H1 (cell line): ENCODE data around the gene NRBF2. TPM values are rescaled to one million over a fixed set of nuclear protein-coding genes. Genes with fewer than 3 reads are reported as not detected.

Source experiments
- CTCF ChIA-PET: fragments of 300-600 bp; sonication (Branson Sonifier 250); formaldehyde crosslinking; loops from one replicate; lab custom pipeline; 2021; ENCODE audit not compliant: partially characterized antibody; lab: Charles Lee
- POLR2A ChIA-PET: fragments of 300-600 bp; sonication (Branson Sonifier 250); formaldehyde crosslinking; loops from one replicate; lab custom pipeline; 2021; ENCODE audit warnings: inconsistent platforms; ENCODE audit not compliant: partially characterized antibody; lab: Charles Lee
- DNase-seq, 2 experiments: peaks; one replicate each; pipeline versions ENCODE4 v3.0.0 to v3.0.0-alpha.2; 2010 to 2022; ENCODE audit warnings: low spot score in 2 of 2, low read depth in 1 of 2, mixed read lengths in 1 of 2
- FAIRE-seq: peaks from 2 replicates; lab custom pipeline; 2011; peaks lifted over from hg19 to GRCh38; lab: Jason Lieb, UNC
- H2AFZ ChIP-seq: 2 replicates; pipeline ENCODE4 v1.8.1; 2012; ENCODE audit warnings: low read length, inconsistent platforms
- H2AK5ac ChIP-seq: 2 replicates; pipeline ENCODE4 v1.6.1; 2013; ENCODE audit warnings: low read depth, low read length
- H2BK120ac ChIP-seq: replicated peaks from 2 replicates; pipeline ENCODE3; 2013; ENCODE audit warnings: low read depth, low read length, inconsistent platforms
- H2BK12ac ChIP-seq: 2 replicates; pipeline ENCODE4 v1.6.1; 2013; ENCODE audit warnings: low read depth, low read length
- H2BK15ac ChIP-seq: 2 replicates; pipeline ENCODE4 v1.6.1; 2013; ENCODE audit warnings: low read length
- H2BK20ac ChIP-seq: 2 replicates; pipeline ENCODE4 v1.6.1; 2013; ENCODE audit warnings: low read length
- H2BK5ac ChIP-seq: 2 replicates; pipeline ENCODE4 v1.6.1; 2013; ENCODE audit warnings: low read depth, low read length
- H3K14ac ChIP-seq: 2 replicates; pipeline ENCODE4 v1.6.1; 2013; ENCODE audit warnings: inconsistent platforms; ENCODE audit not compliant: insufficient read length
- H3K18ac ChIP-seq: 2 replicates; pipeline ENCODE4 v1.6.1; 2013; ENCODE audit warnings: low read length; ENCODE audit errors: extremely low read depth
- H3K23ac ChIP-seq: 2 replicates; pipeline ENCODE4 v1.6.1; 2013; ENCODE audit warnings: inconsistent platforms; ENCODE audit not compliant: insufficient read length
- H3K23me2 ChIP-seq: 2 replicates; pipeline ENCODE4 v1.6.1; 2013; ENCODE audit warnings: low read depth, low read length
- H3K27ac ChIP-seq: 2 replicates; pipeline ENCODE4 v1.6.1; 2011; ENCODE audit warnings: low read depth, low read length, inconsistent platforms
- H3K27me3 ChIP-seq, 4 experiments: replicated peaks in 1 of 4; 1 replicate in 1 of 4; 2 replicates in 3 of 4; pipeline versions ENCODE4 v1.6.1 to v1.8.1; 2011 to 2013; ENCODE audit warnings: low read length in 3 of 4, mild to moderate bottlenecking in 3 of 4, inconsistent platforms in 2 of 4, mixed read lengths in 2 of 4, moderate library complexity in 1 of 4; ENCODE audit not compliant: control insufficient read depth in 3 of 4, insufficient read depth in 3 of 4; ENCODE audit errors: extremely low read depth in 1 of 4
- H3K36me3 ChIP-seq, 4 experiments: 2 replicates each; pipeline versions ENCODE4 v1.6.1 to v1.8.1; 2011 to 2013; ENCODE audit warnings: mild to moderate bottlenecking in 4 of 4, low read length in 3 of 4, moderate library complexity in 2 of 4, control low read depth in 1 of 4, inconsistent platforms in 1 of 4; ENCODE audit not compliant: insufficient read depth in 4 of 4, control insufficient read depth in 2 of 4
- H3K4ac ChIP-seq: replicated peaks from 2 replicates; pipeline ENCODE3; 2013; ENCODE audit warnings: low read length, low read depth, mixed read lengths, inconsistent platforms; ENCODE audit not compliant: insufficient read length
- H3K4me1 ChIP-seq, 4 experiments: replicated peaks in 1 of 4; 1 replicate in 1 of 4; 2 replicates in 3 of 4; pipeline versions ENCODE4 v1.6.1 to v1.8.1; 2011 to 2013; ENCODE audit warnings: low read length in 3 of 4, inconsistent platforms in 2 of 4, mixed read lengths in 1 of 4; ENCODE audit not compliant: insufficient read depth in 4 of 4, control insufficient read depth in 3 of 4
- H3K4me2 ChIP-seq, 2 experiments: 2 replicates each; pipeline versions ENCODE4 v1.6.1 to v1.8.1; 2011 to 2013; ENCODE audit warnings: low read depth in 2 of 2, low read length in 2 of 2, control low read depth in 1 of 2, inconsistent platforms in 1 of 2, mild to moderate bottlenecking in 1 of 2; ENCODE audit not compliant: insufficient read depth in 1 of 2
- H3K4me3 ChIP-seq, 4 experiments: fragments of 200-600, 300-600 bp in 1 of 4; sonication (generic), shearing (Covaris generic), sonication (Bioruptor Twin) in 1 of 4; 2 replicates each; pipeline versions ENCODE4 v1.5.1 to v1.8.1; 2011 to 2016; ENCODE audit warnings: low read length in 4 of 4, low read depth in 3 of 4, control low read depth in 2 of 4, inconsistent platforms in 2 of 4, mild to moderate bottlenecking in 2 of 4, mixed read lengths in 1 of 4, moderate library complexity in 1 of 4; ENCODE audit not compliant: insufficient read depth in 2 of 4; ENCODE audit errors: extremely low read depth in 1 of 4
- H3K56ac ChIP-seq: replicated peaks from 2 replicates; pipeline ENCODE3; 2013; ENCODE audit warnings: low read depth, mild to moderate bottlenecking, mixed read lengths, low read length, inconsistent platforms; ENCODE audit not compliant: insufficient read length
- H3K79me1 ChIP-seq: 2 replicates; pipeline ENCODE4 v1.6.1; 2013; ENCODE audit warnings: low read depth, low read length, control low read depth
- H3K79me2 ChIP-seq, 2 experiments: 2 replicates each; pipeline versions ENCODE4 v1.6.1 to v1.8.1; 2012 to 2013; ENCODE audit warnings: low read length in 2 of 2, mild to moderate bottlenecking in 2 of 2, inconsistent platforms in 1 of 2; ENCODE audit not compliant: insufficient read depth in 2 of 2, control insufficient read depth in 1 of 2
- H3K9ac ChIP-seq, 4 experiments: replicated peaks in 1 of 4; 1 replicate in 1 of 4; 2 replicates in 3 of 4; pipeline versions ENCODE4 v1.6.1 to v1.8.1; 2011 to 2013; ENCODE audit warnings: low read depth in 3 of 4, low read length in 3 of 4, control low read depth in 2 of 4, mild to moderate bottlenecking in 2 of 4, moderate library complexity in 2 of 4, inconsistent platforms in 1 of 4; ENCODE audit errors: extremely low read depth in 1 of 4
- H3K9me3 ChIP-seq, 2 experiments: 2 replicates each; pipeline versions ENCODE4 v1.6.1 to v1.8.1; 2012 to 2013; ENCODE audit warnings: mild to moderate bottlenecking in 2 of 2, moderate library complexity in 2 of 2, control low read depth in 1 of 2, inconsistent platforms in 1 of 2, low read depth in 1 of 2, low read length in 1 of 2, mixed read lengths in 1 of 2; ENCODE audit not compliant: insufficient read depth in 2 of 2
- H4K20me1 ChIP-seq, 2 experiments: replicated peaks in 1 of 2; 2 replicates each; pipeline versions ENCODE3 to v1.8.1; 2011 to 2013; ENCODE audit warnings: inconsistent platforms in 2 of 2, low read length in 2 of 2, mild to moderate bottlenecking in 1 of 2; ENCODE audit not compliant: insufficient read depth in 2 of 2, control insufficient read depth in 1 of 2
- H4K5ac ChIP-seq: 2 replicates; pipeline ENCODE4 v1.6.1; 2013; ENCODE audit warnings: low read length, low read depth, mixed read lengths, inconsistent platforms; ENCODE audit not compliant: insufficient read length
- H4K8ac ChIP-seq: 2 replicates; pipeline ENCODE4 v1.8.0; 2013; ENCODE audit warnings: mild to moderate bottlenecking, moderate library complexity, low read length, inconsistent platforms; ENCODE audit not compliant: insufficient read depth; ENCODE audit errors: extremely low read depth
- H4K91ac ChIP-seq: replicated peaks from 2 replicates; pipeline ENCODE3; 2013; ENCODE audit warnings: low read length, mixed read lengths, inconsistent platforms; ENCODE audit not compliant: insufficient read length
- CBX5 ChIP-seq: fragments of 300-800, 300-1000 bp; sonication (generic); IDR thresholded peaks from 2 replicates; pipeline ENCODE4 v1.7.1; 2016; ENCODE audit warnings: antibody characterized with exemption, low read length, low read depth
- CREB1 ChIP-seq: IDR thresholded peaks from 2 replicates; pipeline ENCODE4 v1.6.1; 2012; ENCODE audit warnings: inconsistent platforms
- GABPA ChIP-seq: IDR thresholded peaks from 2 replicates; pipeline ENCODE4 v1.6.1; 2011; ENCODE audit warnings: mild to moderate bottlenecking, low read length, moderate library complexity, borderline replicate concordance; ENCODE audit not compliant: insufficient read depth
- HDAC6 ChIP-seq: IDR thresholded peaks from one replicate; pipeline ENCODE4 v1.7.1; 2012; ENCODE audit warnings: low read depth, mild to moderate bottlenecking, inconsistent platforms, low read length, moderate library complexity
- NRF1 ChIP-seq: IDR thresholded peaks from 2 replicates; pipeline ENCODE4 v1.6.1; 2011; ENCODE audit warnings: mild to moderate bottlenecking, low read depth, low read length, improper control_type of control experiment
- RAD21 ChIP-seq, 2 experiments: IDR thresholded peaks in 1 of 2; conservative IDR thresholded peaks in 1 of 2; 2 replicates each; pipeline ENCODE4 v1.6.1; 2011; ENCODE audit warnings: low read depth in 2 of 2, low read length in 2 of 2, improper control_type of control experiment in 1 of 2, inconsistent platforms in 1 of 2, mild to moderate bottlenecking in 1 of 2, moderate library complexity in 1 of 2
- SUZ12 ChIP-seq: fragments of 200-600 bp; sonication (generic); IDR thresholded peaks from 2 replicates; pipeline ENCODE4 v1.6.1; 2012; ENCODE audit warnings: mild to moderate bottlenecking, inconsistent platforms, low read length, moderate library complexity, mixed read lengths
- TBP ChIP-seq: IDR thresholded peaks from 2 replicates; pipeline ENCODE4 v1.6.1; 2011; ENCODE audit warnings: low read depth, low read length, improper control_type of control experiment
- WGBS, 2 experiments: shearing (Covaris generic) in 1 of 2; methylation state at CpG; one replicate each; pipeline versions ENCODE4 v1.1.6 to v1.1.7; 2013 to 2015; ENCODE audit warnings: low lambda C conversion rate in 2 of 2, mixed read lengths in 2 of 2, inconsistent platforms in 1 of 2, low coverage in 1 of 2, missing lambda C conversion rate in 1 of 2; ENCODE audit not compliant: insufficient replicate concordance in 2 of 2, insufficient coverage in 1 of 2, insufficient read length in 1 of 2; ENCODE audit errors: extremely low coverage in 1 of 2, missing lambda C conversion rate in 1 of 2; 5-methylcytosine and 5-hydroxymethylcytosine counted together
- polyA plus RNA-seq, 7 experiments: library from polyadenylated mRNA; depleted of rRNA in 3 of 7; stranded (reverse) in 5 of 7; unstranded in 2 of 7; fragments of >200 nt in 5 of 7; fragments of 200-250 nt in 2 of 7; gene quantifications; 1 replicate in 5 of 7; 2 replicates in 1 of 7; 4 replicates in 1 of 7; pipeline versions ENCODE4 v1.2.1 to v1.2.3, GENCODE V29; 2011 to 2013; ENCODE audit warnings: missing spikeins in 2 of 7, mixed read lengths in 2 of 7
- total RNA-seq: library from RNA; stranded (reverse); fragmentation: NEBNext Ultra II Directional; extraction: Animal tissue kit (Norgen Biotek cat#: 25700); gene quantifications from 2 replicates; pipeline ENCODE4 v1.2.1, GENCODE V29; 2021

Gene NRBF2
- total and polyA plus RNA-seq, 2 of the 8 experiments (the other 6 are each of a cell fraction or from before 2014, with no cell fraction given): 11.0 to 29.9 TPM

- no peak overlapping the region for H3K14ac ChIP-seq
- H2BK5ac ChIP-seq: no peak overlapping the region
- peaks cover 0 to 7% (median 0%) of the 10 kb centered on the region in 4 experiments; a peak in 1 of 8 replicates for H3K36me3 ChIP-seq
- H4K20me1 ChIP-seq: peaks cover 1 to 6% of the 10 kb centered on the region in 2 experiments
- no peaks in the 10 kb centered on the region; a peak in 1 of 7 replicates for H3K4me1 ChIP-seq
- no peaks in the 10 kb centered on the region for H3K27me3 ChIP-seq
- H3K56ac ChIP-seq: no peak overlapping the region
- peaks cover 12 to 93% of the 10 kb centered on the region in 2 experiments for H3K79me2 ChIP-seq
- H3K4me2 ChIP-seq: no peak overlapping the region
- H3K23ac ChIP-seq: no peak overlapping the region
- no peak overlapping the region for H4K8ac ChIP-seq
- no peaks in the 10 kb centered on the region for H3K23me2 ChIP-seq
- no peak overlapping the region for H3K4ac ChIP-seq
- ChIA-PET POLR2A (no interaction called here), CTCF (interaction anchor here (1.1 to 1.7 kb wide), 4 partner anchors 8 to 705 kb away, joined by 3 to 4 read pairs (median 4); no protein-coding TSS in a partner anchor)
- H3K27ac ChIP-seq: no peak overlapping the region
- no peak overlapping the region for H2AK5ac ChIP-seq
- no peak overlapping the region for H2BK120ac ChIP-seq
- H2BK12ac ChIP-seq: no peak overlapping the region
- WGBS, 2 experiments: 86% methylated on average over 6 of the region's 6 CpGs; no CpG with 5 or more reads in 1 of the 2 experiments
- H3K18ac ChIP-seq: no peak overlapping the region
- H3K4me3 ChIP-seq: no peak overlapping the region
- no peak overlapping the region for H4K91ac ChIP-seq
- TF ChIP-seq NRF1: no peak
- TF ChIP-seq RAD21 (IDR thresholded peaks at IDR 0.05 in 1 of 2, conservative IDR thresholded peaks at IDR 0.05 in 1 of 2; ENCODE audit: low read depth in 2 of 2, low read length in 2 of 2): no peak
- TF ChIP-seq HDAC6: no peak
- TF ChIP-seq TBP: no peak
- no peak for TF ChIP-seq GABPA
- TF ChIP-seq SUZ12: no peak
- no peak for TF ChIP-seq CBX5
- no peak for TF ChIP-seq CREB1
- TF ChIP-seq, all 59 proteins: peak for 0
- FAIRE-seq: no peak
- no peak overlapping the region for H4K5ac ChIP-seq
- no peak for DNase-seq
- peaks cover 5% of the 10 kb centered on the region; the same call in 1 of the 2 replicates for H3K79me1 ChIP-seq
- no peak overlapping the region for H3K9ac ChIP-seq
- no peak overlapping the region for H2AFZ ChIP-seq
- no peak overlapping the region for H2BK15ac ChIP-seq
- no peaks in the 10 kb centered on the region for H3K9me3 ChIP-seq
- H2BK20ac ChIP-seq: no peak overlapping the region
These were observed 9.0 kb downstream of the NRBF2 start for GRCh38 chr10:63142136-63142535.
